ENCODE results near the gene TTLL11.

GRCh38 chr9:122113574-122113973 lies 20.5 kb upstream of the TTLL11 start:
- no peak for TF ChIP-seq CTCF (IDR thresholded peaks at IDR 0.05; ENCODE audit: poor library complexity, severe bottlenecking)
- no peak for TF ChIP-seq TAF1 (IDR thresholded peaks at IDR 0.05; ENCODE audit: low read depth)
- no peak for TF ChIP-seq POLR2AphosphoS5 (IDR thresholded peaks at IDR 0.05)
- no peak for TF ChIP-seq MXI1 (conservative IDR thresholded peaks at IDR 0.05; ENCODE audit: poor library complexity, severe bottlenecking)
- no peak for TF ChIP-seq EP300 (conservative IDR thresholded peaks at IDR 0.05; ENCODE audit: poor library complexity, severe bottlenecking)
- TF ChIP-seq, protein P1, sequence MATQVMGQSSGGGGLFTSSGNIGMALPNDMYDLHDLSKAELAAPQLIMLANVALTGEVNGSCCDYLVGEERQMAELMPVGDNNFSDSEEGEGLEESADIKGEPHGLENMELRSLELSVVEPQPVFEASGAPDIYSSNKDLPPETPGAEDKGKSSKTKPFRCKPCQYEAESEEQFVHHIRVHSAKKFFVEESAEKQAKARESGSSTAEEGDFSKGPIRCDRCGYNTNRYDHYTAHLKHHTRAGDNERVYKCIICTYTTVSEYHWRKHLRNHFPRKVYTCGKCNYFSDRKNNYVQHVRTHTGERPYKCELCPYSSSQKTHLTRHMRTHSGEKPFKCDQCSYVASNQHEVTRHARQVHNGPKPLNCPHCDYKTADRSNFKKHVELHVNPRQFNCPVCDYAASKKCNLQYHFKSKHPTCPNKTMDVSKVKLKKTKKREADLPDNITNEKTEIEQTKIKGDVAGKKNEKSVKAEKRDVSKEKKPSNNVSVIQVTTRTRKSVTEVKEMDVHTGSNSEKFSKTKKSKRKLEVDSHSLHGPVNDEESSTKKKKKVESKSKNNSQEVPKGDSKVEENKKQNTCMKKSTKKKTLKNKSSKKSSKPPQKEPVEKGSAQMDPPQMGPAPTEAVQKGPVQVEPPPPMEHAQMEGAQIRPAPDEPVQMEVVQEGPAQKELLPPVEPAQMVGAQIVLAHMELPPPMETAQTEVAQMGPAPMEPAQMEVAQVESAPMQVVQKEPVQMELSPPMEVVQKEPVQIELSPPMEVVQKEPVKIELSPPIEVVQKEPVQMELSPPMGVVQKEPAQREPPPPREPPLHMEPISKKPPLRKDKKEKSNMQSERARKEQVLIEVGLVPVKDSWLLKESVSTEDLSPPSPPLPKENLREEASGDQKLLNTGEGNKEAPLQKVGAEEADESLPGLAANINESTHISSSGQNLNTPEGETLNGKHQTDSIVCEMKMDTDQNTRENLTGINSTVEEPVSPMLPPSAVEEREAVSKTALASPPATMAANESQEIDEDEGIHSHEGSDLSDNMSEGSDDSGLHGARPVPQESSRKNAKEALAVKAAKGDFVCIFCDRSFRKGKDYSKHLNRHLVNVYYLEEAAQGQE (IDR thresholded peaks at IDR 0.05; ENCODE audit: borderline replicate concordance) = no peak
- no peak for TF ChIP-seq SMC3 (conservative IDR thresholded peaks at IDR 0.05; ENCODE audit: poor library complexity)
- TF ChIP-seq EZH2 (IDR thresholded peaks at IDR 0.05; ENCODE audit: borderline replicate concordance, insufficient read depth, low read length, poor library complexity, severe bottlenecking) = no peak
